ENCODE results near the gene ARL4C. TPM values are rescaled to one million over a fixed set of nuclear protein-coding genes. Genes with fewer than 3 reads are reported as not detected.

Gene ARL4C
- total and polyA plus RNA-seq, 4 donors, result 6.1 to 16.2 (median 10.9) TPM

DNA sequence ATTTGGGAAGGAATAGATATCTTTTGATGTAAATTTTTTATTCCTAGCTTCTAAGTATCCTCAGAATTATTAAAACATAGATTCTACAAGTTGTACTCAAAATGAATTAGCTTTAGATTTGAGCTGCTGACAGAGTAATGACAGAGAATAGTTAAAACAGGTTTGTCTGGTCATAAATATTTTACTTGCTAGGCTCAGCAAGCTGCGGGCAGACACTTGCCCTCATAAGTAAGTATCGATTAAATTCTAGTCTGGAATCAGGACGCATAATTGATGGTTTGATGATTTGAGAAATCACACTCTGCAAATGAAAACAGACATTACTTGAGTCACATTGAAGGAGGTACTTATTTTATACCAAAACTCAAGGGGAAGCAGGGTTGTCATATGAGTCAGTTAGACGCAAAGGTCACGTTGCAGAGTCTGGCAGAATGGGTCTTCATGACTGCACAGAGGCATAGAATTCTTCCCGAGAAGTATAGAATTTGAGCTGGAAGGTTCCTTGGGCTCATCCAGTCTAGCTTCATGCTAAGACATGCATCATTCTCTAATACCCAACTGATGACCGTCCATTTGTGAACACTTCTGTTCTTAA is 27.5 kb downstream of the ARL4C start:
- no peak for ATAC-seq (ENCODE audit: insufficient read depth, low FRiP score)
- DNase-seq, result no peak
- Histone ChIP-seq H3K9me3 (ENCODE audit: control insufficient read depth in 4 of 4, insufficient read depth in 3 of 4, low read length in 3 of 4) (peaks cover 0 to 6% (median 0%) of the 10 kb centered on the region in 4 donors), H3K36me3 (ENCODE audit: control insufficient read depth in 4 of 4, insufficient read depth in 4 of 4, low read length in 4 of 4) (no peaks in the 10 kb centered on the region), H3K27me3 (ENCODE audit: control insufficient read depth in 3 of 3, insufficient read depth in 3 of 3, low read length in 2 of 3) (no peaks in the 10 kb centered on the region), H3K9ac (ENCODE audit: insufficient read depth in 1 of 2, low read length in 2 of 2) (no peak overlapping the region), H3K4me3 (no peak overlapping the region), H3K27ac (ENCODE audit: low read depth in 1 of 2, low read length in 1 of 2) (no peak overlapping the region), H3K4me1 (ENCODE audit: control insufficient read depth in 5 of 5, insufficient read depth in 5 of 5, low read length in 5 of 5) (no peaks in the 10 kb centered on the region)
- WGBS, 2 donors, result 83 to 88% methylated on average over 7 of the region's 7 CpGs
- TF ChIP-seq, protein P1, sequence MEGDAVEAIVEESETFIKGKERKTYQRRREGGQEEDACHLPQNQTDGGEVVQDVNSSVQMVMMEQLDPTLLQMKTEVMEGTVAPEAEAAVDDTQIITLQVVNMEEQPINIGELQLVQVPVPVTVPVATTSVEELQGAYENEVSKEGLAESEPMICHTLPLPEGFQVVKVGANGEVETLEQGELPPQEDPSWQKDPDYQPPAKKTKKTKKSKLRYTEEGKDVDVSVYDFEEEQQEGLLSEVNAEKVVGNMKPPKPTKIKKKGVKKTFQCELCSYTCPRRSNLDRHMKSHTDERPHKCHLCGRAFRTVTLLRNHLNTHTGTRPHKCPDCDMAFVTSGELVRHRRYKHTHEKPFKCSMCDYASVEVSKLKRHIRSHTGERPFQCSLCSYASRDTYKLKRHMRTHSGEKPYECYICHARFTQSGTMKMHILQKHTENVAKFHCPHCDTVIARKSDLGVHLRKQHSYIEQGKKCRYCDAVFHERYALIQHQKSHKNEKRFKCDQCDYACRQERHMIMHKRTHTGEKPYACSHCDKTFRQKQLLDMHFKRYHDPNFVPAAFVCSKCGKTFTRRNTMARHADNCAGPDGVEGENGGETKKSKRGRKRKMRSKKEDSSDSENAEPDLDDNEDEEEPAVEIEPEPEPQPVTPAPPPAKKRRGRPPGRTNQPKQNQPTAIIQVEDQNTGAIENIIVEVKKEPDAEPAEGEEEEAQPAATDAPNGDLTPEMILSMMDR (IDR thresholded peaks at IDR 0.05; ENCODE audit: control extremely low read depth, extremely low read depth), result no peak

DNA sequence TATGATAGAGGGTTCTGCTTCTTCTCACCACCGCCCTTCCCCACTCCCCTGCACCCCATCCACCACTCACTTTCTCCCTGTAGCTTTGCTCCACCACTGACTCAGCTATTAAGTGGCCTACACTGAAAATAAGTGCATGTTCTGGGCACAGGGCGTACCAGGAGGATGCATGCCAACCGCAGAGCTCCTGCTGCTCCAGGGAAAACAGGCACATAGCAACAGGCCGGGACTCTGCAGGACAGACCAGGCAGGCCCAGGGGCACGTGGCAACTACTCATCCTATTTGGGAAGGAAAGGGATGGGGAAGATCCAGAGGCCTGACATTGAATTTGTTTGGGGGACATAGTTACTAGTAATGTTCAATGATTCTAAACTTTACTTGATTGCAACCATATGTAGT is 28.4 kb downstream of the ARL4C start:
- Histone ChIP-seq H3K27me3 (ENCODE audit: control insufficient read depth in 3 of 3, insufficient read depth in 3 of 3, low read length in 2 of 3) (no peaks in the 10 kb centered on the region), H3K4me1 (ENCODE audit: control insufficient read depth in 5 of 5, insufficient read depth in 5 of 5, low read length in 5 of 5) (peaks cover 0 to 2% (median 0%) of the 10 kb centered on the region in 5 donors), H3K9me3 (ENCODE audit: control insufficient read depth in 4 of 4, insufficient read depth in 3 of 4, low read length in 3 of 4) (peaks cover 0 to 3% (median 0%) of the 10 kb centered on the region in 4 donors), H3K9ac (ENCODE audit: insufficient read depth in 1 of 2, low read length in 2 of 2) (no peak overlapping the region), H3K36me3 (ENCODE audit: control insufficient read depth in 4 of 4, insufficient read depth in 4 of 4, low read length in 4 of 4) (no peaks in the 10 kb centered on the region), H3K4me3 (no peak overlapping the region), H3K27ac (ENCODE audit: low read depth in 1 of 2, low read length in 1 of 2) (no peak overlapping the region)
- ATAC-seq (ENCODE audit: insufficient read depth, low FRiP score) (no peak), DNase-seq (no peak)
- TF ChIP-seq, protein P1 (IDR thresholded peaks at IDR 0.05; ENCODE audit: control extremely low read depth, extremely low read depth), result no peak
- WGBS, 2 donors, result 76 to 85% methylated on average over 5 of the region's 5 CpGs

DNA sequence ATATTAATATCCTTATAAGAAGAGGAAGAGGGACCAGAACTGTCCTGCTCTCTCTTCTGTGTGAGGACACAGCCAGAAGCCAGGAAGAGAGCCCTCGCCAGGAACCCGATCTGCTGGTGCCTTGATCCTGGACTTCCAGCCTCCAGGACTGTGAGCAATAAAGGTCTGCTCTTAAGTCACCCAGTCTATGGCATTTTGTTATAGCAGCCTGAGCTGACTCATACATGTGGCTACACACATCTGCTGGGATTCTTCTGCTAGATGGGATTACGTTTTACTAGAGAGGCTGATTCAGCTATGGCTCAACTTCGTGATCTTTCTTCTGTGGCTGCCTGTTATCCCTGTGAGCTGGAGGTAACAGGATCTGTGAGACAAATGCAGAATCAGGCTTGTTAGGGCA is 29.6 kb downstream of the ARL4C start:
- ATAC-seq (ENCODE audit: insufficient read depth, low FRiP score) (no peak), DNase-seq (no peak)
- H3K4me3 ChIP-seq, result no peak overlapping the region
- no peak overlapping the region for H3K9ac ChIP-seq (ENCODE audit: insufficient read depth in 1 of 2, low read length in 2 of 2)
- peaks cover 0 to 2% (median 0%) of the 10 kb centered on the region in 5 donors for H3K4me1 ChIP-seq (ENCODE audit: control insufficient read depth in 5 of 5, insufficient read depth in 5 of 5, low read length in 5 of 5)
- H3K27me3 ChIP-seq (ENCODE audit: control insufficient read depth in 3 of 3, insufficient read depth in 3 of 3, low read length in 2 of 3), result no peaks in the 10 kb centered on the region
- WGBS, 2 donors, result 97 to 98% methylated on average over 4 of the region's 4 CpGs
- no peak overlapping the region for H3K27ac ChIP-seq (ENCODE audit: low read depth in 1 of 2, low read length in 1 of 2)
- TF ChIP-seq, protein P1 (IDR thresholded peaks at IDR 0.05; ENCODE audit: control extremely low read depth, extremely low read depth), result no peak
- peaks cover 0 to 3% (median 0%) of the 10 kb centered on the region in 4 donors for H3K9me3 ChIP-seq (ENCODE audit: control insufficient read depth in 4 of 4, insufficient read depth in 3 of 4, low read length in 3 of 4)
- H3K36me3 ChIP-seq (ENCODE audit: control insufficient read depth in 4 of 4, insufficient read depth in 4 of 4, low read length in 4 of 4), result no peaks in the 10 kb centered on the region

DNA sequence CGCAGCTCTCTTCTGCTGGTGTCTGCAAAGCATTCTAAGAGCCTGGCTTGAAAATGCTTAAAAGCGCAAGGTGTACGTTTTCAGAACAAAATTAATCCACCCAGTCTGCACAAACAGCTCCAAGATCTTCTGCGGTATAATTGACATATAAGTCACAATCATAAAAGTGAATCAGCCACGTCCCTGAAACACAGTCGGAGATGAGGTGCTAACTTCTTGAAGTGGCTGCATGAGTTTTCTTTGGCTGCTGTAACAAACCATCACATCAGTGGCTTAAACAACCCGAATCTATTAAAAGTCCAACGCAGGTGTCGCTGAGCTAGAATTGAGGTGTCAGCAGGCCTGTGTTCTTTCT is 32.6 kb downstream of the ARL4C start:
- TF ChIP-seq, protein P1 (IDR thresholded peaks at IDR 0.05; ENCODE audit: control extremely low read depth, extremely low read depth), result no peak
- no peaks in the 10 kb centered on the region for H3K27me3 ChIP-seq (ENCODE audit: control insufficient read depth in 3 of 3, insufficient read depth in 3 of 3, low read length in 2 of 3)
- H3K36me3 ChIP-seq (ENCODE audit: control insufficient read depth in 4 of 4, insufficient read depth in 4 of 4, low read length in 4 of 4), result no peaks in the 10 kb centered on the region
- H3K9ac ChIP-seq (ENCODE audit: insufficient read depth in 1 of 2, low read length in 2 of 2), result no peak overlapping the region
- no peak overlapping the region for H3K4me3 ChIP-seq
- peaks cover 0 to 2% (median 0%) of the 10 kb centered on the region in 5 donors for H3K4me1 ChIP-seq (ENCODE audit: control insufficient read depth in 5 of 5, insufficient read depth in 5 of 5, low read length in 5 of 5)
- 86 to 90% methylated on average over 9 of the region's 9 CpGs for WGBS, 2 donors
- H3K27ac ChIP-seq (ENCODE audit: low read depth in 1 of 2, low read length in 1 of 2), result no peak overlapping the region
- DNase-seq, result no peak
- peaks cover 0 to 3% (median 0%) of the 10 kb centered on the region in 4 donors for H3K9me3 ChIP-seq (ENCODE audit: control insufficient read depth in 4 of 4, insufficient read depth in 3 of 4, low read length in 3 of 4)
- no peak for ATAC-seq (ENCODE audit: insufficient read depth, low FRiP score)

Data from lung (tissue), 12 donors.